OCI-LY7 (cell line): ENCODE data around the gene NEDD9. TPM values are rescaled to one million over a fixed set of nuclear protein-coding genes. Genes with fewer than 3 reads are reported as not detected.

ENCODE experiments used
- BruUV-seq: library from RNA; stranded (reverse); fragments of 400-500 nt; replicated peaks from 2 replicates; lab custom pipeline; 2021; lab: Mats Ljungman, UMichigan
- CTCF ChIA-PET: fragments of 300-600 bp; sonication (Branson Sonifier 250); formaldehyde crosslinking; loops from one replicate; lab custom pipeline; 2022; ENCODE audit warnings: antibody characterized with exemption; ENCODE audit not compliant: unreplicated experiment; lab: Charles Lee
- POLR2A ChIA-PET: fragments of 300-600 bp; sonication (Branson Sonifier 250); formaldehyde crosslinking; loops from one replicate; lab custom pipeline; 2022; ENCODE audit warnings: antibody characterized with exemption; lab: Charles Lee
- DNase-seq: peaks from one replicate; pipeline ENCODE4 v3.0.0-alpha.2; 2015; ENCODE audit warnings: low spot score
- H2AFZ ChIP-seq: fragments of 200-600 bp; sonication (generic), shearing (Covaris generic); 2 replicates; pipeline ENCODE4 v1.6.1; 2014; ENCODE audit warnings: mild to moderate bottlenecking, antibody characterized with exemption, low read length, moderate library complexity
- H3K27ac ChIP-seq: fragments of 200-600 bp; sonication (generic); 2 replicates; pipeline ENCODE4 v1.5.1; 2014; ENCODE audit warnings: mixed run types, low read depth, mild to moderate bottlenecking, moderate library complexity, low read length, inconsistent platforms; ENCODE audit not compliant: poor library complexity, severe bottlenecking
- H3K36me3 ChIP-seq: fragments of 200-600 bp; sonication (generic); 2 replicates; pipeline ENCODE4 v1.6.1; 2014; ENCODE audit warnings: mild to moderate bottlenecking, antibody characterized with exemption, low read length, moderate library complexity, mixed read lengths; ENCODE audit not compliant: insufficient read depth
- H3K4me1 ChIP-seq: fragments of 200-600 bp; sonication (generic); 2 replicates; pipeline ENCODE4 v1.5.1; 2014; ENCODE audit warnings: mild to moderate bottlenecking, low read length; ENCODE audit not compliant: insufficient read depth, poor library complexity, severe bottlenecking
- H3K4me2 ChIP-seq: fragments of 200-600 bp; sonication (generic); 2 replicates; pipeline ENCODE4 v1.6.1; 2014; ENCODE audit warnings: mild to moderate bottlenecking, low read length
- H3K4me3 ChIP-seq: fragments of 200-600 bp; sonication (generic); 2 replicates; pipeline ENCODE4 v1.5.1; 2014; ENCODE audit warnings: mild to moderate bottlenecking, low read depth, low read length; ENCODE audit not compliant: poor library complexity, severe bottlenecking
- H3K79me2 ChIP-seq: fragments of 200-600 bp; sonication (generic); 2 replicates; pipeline ENCODE4 v1.6.1; 2016; ENCODE audit warnings: low read depth, mild to moderate bottlenecking, low read length, moderate library complexity, mixed read lengths; ENCODE audit not compliant: insufficient read depth
- H3K9me2 ChIP-seq: fragments of 200-600 bp; sonication (generic); 2 replicates; pipeline ENCODE4 v1.6.1; 2016; ENCODE audit warnings: mild to moderate bottlenecking, low read length, mixed read lengths; ENCODE audit not compliant: insufficient read depth
- H3K9me3 ChIP-seq: fragments of 200-600 bp; sonication (generic); 2 replicates; pipeline ENCODE4 v1.6.1; 2014; ENCODE audit warnings: mild to moderate bottlenecking, mixed run types, low read length, mixed read lengths
- H4K20me1 ChIP-seq: fragments of 200-600 bp; sonication (generic); 2 replicates; pipeline ENCODE4 v1.6.1; 2014; ENCODE audit warnings: mild to moderate bottlenecking, antibody characterized with exemption, low read length, moderate library complexity, mixed read lengths; ENCODE audit not compliant: insufficient read depth
- CTCF ChIP-seq: fragments of 200-600 bp; sonication (generic); conservative IDR thresholded peaks from 2 replicates; pipeline ENCODE4 v1.5.1; 2014; ENCODE audit warnings: mild to moderate bottlenecking, antibody characterized with exemption, low read length, moderate library complexity, mixed read lengths
- EZH2phosphoT487 ChIP-seq: fragments of 200-600 bp; sonication (generic); IDR thresholded peaks from 2 replicates; pipeline ENCODE4 v1.6.1; 2018; ENCODE audit warnings: low read depth, borderline replicate concordance, mild to moderate bottlenecking, mixed run types, antibody characterized with exemption, low read length, moderate library complexity, mixed read lengths
- intact Hi-C: fragments of 100-400 bp; cut with micrococcal nuclease; formaldehyde crosslinking; loops from one replicate; pipeline ENCODE4 v1.10.0; 2022; ENCODE audit not compliant: unreplicated experiment
- total RNA-seq, 2 experiments: library from RNA; depleted of rRNA in 1 of 2; stranded (reverse); fragments of >200 nt in 1 of 2; shearing (Covaris generic) in 1 of 2; gene quantifications; 2 replicates each; pipeline ENCODE4 v1.2.3, GENCODE V29; 2014 to 2022

Gene NEDD9
- total RNA-seq, 2 experiments from 2014 or later: 13.0 to 41.6 TPM

DNA sequence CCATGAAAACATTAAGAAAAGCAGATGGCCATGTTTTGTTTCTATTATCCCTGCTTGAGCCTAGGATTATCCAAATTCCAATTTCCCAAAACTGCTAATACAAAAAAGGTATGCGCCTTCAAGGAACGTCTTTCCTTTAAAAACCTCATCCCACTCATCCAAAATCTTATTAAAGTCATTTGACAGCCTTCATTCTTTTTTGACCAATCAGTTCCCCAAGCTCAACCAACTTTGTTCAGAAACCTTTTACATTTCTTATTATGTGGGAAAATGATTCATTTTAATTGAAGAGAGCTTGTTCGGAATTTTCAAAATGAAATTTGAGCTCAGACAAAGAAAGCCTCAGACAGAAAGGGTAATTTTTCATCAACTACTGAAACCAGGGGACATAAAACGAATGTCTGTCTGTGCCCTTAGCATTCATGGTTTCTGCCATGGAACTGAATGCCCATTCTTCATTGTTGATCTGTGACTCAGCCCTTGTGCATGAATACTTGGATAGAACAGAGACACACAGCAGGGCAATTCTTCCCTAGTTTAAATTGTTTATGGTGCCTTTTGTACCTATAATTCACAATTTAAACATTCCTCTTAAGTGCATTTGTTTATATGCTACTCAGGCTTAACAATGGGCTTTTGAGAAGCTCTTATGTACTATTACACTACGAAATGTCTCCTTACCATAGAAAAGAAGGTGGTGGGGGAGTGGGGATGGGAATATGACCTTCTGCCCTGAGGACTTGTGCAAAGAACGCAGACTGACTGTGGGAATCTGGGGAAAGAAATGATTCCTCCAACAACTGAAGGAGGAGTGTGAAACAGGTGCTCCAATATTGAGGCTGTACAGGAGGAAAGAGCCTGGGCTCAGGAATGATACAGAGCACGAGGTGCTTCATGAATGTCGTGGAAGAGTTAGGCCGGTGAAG, 71.2 kb downstream of the NEDD9 start:
- intact Hi-C loops: no loop called here
- CTCF ChIA-PET: no interaction called here
- Histone ChIP-seq H4K20me1 (no peaks in the 10 kb centered on the region), H3K9me3 (no peaks in the 10 kb centered on the region), H3K4me2 (no peak overlapping the region), H3K27ac (no peak overlapping the region), H2AFZ (no peak overlapping the region), H3K9me2 (no peaks in the 10 kb centered on the region), H3K4me1 (no peaks in the 10 kb centered on the region), H3K79me2 (no peaks in the 10 kb centered on the region), H3K4me3 (no peak overlapping the region), H3K36me3 (no peaks in the 10 kb centered on the region)
- DNase-seq: no peak
- BruUV-seq: no TSS peak
- POLR2A ChIA-PET: interaction anchor here (1.0 kb wide), 1 partner anchor 18 kb away, joined by 3 read pairs; no protein-coding TSS in a partner anchor
- TF ChIP-seq EZH2phosphoT487 (no peak), CTCF (no peak)

- H3K27ac ChIP-seq: no peak overlapping the region
- H3K36me3 ChIP-seq: no peaks in the 10 kb centered on the region
- intact Hi-C loops: no loop called here
- H3K9me3 ChIP-seq: no peaks in the 10 kb centered on the region
- no TSS peak for BruUV-seq
- H3K9me2 ChIP-seq: no peaks in the 10 kb centered on the region
- no peak for TF ChIP-seq EZH2phosphoT487
- no peak for TF ChIP-seq CTCF
- H3K4me2 ChIP-seq: no peak overlapping the region
- no peaks in the 10 kb centered on the region for H4K20me1 ChIP-seq
- no peak for DNase-seq
- POLR2A ChIA-PET: no interaction called here
- no peaks in the 10 kb centered on the region for H3K79me2 ChIP-seq
- no peak overlapping the region for H3K4me3 ChIP-seq
- H3K4me1 ChIP-seq: no peaks in the 10 kb centered on the region
- no peak overlapping the region for H2AFZ ChIP-seq
- CTCF ChIA-PET: no interaction called here
These were observed 72.3 kb downstream of the NEDD9 start for GRCh38 chr6:11160199-11160598.

DNA sequence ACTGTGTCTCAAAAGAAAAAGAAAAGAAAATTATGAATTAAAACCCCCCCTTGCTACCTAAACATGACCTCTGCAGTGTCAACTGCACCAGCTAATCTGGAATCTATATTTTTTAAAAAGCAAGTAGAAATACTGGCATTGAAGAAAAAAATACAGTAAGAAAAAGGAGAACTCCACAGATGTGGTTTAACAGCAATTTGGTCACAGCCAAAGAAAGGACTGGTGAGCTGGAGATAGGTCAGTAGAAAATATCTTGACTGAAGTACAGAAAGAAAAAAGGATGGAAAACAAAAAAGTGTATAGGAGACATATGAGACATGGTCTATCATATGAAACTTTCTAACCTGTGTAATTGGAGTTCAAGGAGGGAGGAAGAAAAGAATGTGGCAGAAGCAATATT, 76.9 kb downstream of the NEDD9 start:
- Histone ChIP-seq H3K36me3 (no peaks in the 10 kb centered on the region), H3K4me2 (no peak overlapping the region), H3K79me2 (no peaks in the 10 kb centered on the region), H2AFZ (no peak overlapping the region), H3K9me2 (no peaks in the 10 kb centered on the region), H3K4me3 (no peak overlapping the region), H3K27ac (no peak overlapping the region), H3K9me3 (no peaks in the 10 kb centered on the region), H4K20me1 (no peaks in the 10 kb centered on the region), H3K4me1 (no peaks in the 10 kb centered on the region)
- TF ChIP-seq EZH2phosphoT487 (no peak), CTCF (no peak)
- ChIA-PET CTCF (no interaction called here), POLR2A (interaction anchor here (0.5 kb wide), 1 partner anchor 16 kb away, joined by 3 read pairs; no protein-coding TSS in a partner anchor)
- intact Hi-C loops: no loop called here
- no TSS peak for BruUV-seq
- DNase-seq: no peak
